ENCODE measurements around the gene ENTPD2.

Gene ENTPD2

GRCh38 chr9:137051145-137051724, 2.6 kb downstream of the ENTPD2 start:
- TF ChIP-seq ZFX (IDR thresholded peaks at IDR 0.05) (no peak), CTCF (conservative IDR thresholded peaks at IDR 0.05) (no peak)
- no peak overlapping the region for H3K27ac ChIP-seq

DNA sequence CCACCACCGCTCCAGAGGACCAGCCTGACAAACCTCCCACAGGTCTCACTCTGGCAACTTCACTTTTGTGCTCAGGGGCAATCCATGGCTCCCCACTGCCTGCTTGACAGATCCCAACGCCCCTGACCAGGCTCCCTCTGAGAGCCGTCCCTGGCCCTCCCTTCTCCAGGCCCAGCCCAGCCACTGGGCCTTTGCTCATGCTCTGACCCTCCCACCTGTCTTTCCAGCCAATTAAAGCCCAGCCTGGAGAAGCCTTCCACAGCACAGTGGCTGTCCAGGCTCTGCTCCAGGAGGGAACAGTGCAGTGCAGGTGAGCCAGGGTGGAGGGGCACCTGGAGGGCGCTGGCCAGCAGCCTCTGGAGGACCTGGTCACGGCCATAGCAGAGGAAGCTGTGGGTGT, 3.3 kb downstream of the ENTPD2 start:
- TF ChIP-seq ZFX (IDR thresholded peaks at IDR 0.05) (no peak), CTCF (conservative IDR thresholded peaks at IDR 0.05) (no peak)
- H3K27ac ChIP-seq = no peak overlapping the region; the same call in 1 of the 2 replicates

- TF ChIP-seq CTCF (conservative IDR thresholded peaks at IDR 0.05) = no peak; the same call in 1 of the 2 replicates
- no peak for TF ChIP-seq ZFX (IDR thresholded peaks at IDR 0.05)
- H3K27ac ChIP-seq = peak overlapping the region; percentile 94
These were observed 4.1 kb downstream of the ENTPD2 start for GRCh38 chr9:137049544-137050449.

- TF ChIP-seq ZFX (IDR thresholded peaks at IDR 0.05) (peak; percentile 44; the same call in 1 of the 2 replicates), CTCF (conservative IDR thresholded peaks at IDR 0.05) (no peak)
- peak overlapping the region; percentile 94 for H3K27ac ChIP-seq
These were observed 5.0 kb downstream of the ENTPD2 start for GRCh38 chr9:137048655-137049543.

GRCh38 chr9:137046088-137046787, 7.6 kb downstream of the ENTPD2 start, which contains the start of gene NPDC1:
Gene NPDC1 (minus strand): TSS chr9:137046177. CDS start chr9:137045989, 188 bp downstream.
- H3K27ac ChIP-seq = peak within 1 kb of the TSS; percentile 94
- no peak; the same call in 1 of the 2 replicates for TF ChIP-seq ZFX (IDR thresholded peaks at IDR 0.05)
- peak; percentile 98 for TF ChIP-seq CTCF (conservative IDR thresholded peaks at IDR 0.05)

DNA sequence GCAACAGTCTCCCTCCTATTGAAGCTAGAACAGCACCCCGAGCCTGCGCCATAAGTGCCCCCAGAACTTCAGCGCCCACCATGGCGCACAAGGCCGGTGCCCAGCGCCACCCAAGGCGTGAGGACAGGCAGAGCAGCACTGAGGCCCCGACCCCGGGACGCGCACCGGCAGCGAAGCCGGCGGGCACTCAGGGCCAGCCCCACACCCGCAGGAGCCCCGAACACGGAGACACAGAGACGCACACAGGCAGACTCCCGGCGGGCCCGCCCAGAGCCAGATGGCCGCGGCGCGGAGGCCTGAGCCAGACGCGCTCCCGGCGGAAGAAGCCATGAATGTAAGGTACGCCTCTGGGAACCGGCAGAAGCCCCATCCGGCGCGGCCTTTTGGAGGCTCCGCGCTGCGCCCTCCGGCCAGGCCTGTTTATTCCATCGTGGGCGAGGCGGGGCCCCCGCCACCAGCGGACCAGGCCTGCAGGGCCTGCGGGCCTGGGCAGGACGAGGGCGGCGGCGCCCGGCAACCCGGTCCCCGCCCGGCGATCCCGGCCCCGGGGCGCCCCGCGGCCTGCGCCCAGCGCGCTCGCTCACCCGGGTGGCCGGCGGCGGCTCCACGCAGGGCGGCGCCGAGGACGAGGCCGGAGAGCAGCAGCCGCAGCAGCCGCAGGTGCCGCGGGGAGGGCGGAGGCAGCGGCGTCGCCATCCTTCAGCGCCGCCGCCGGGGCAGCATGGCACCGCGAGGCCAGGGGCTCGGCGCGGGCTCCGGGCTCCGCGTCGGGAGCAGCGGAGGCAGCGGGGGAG, 8.4 kb downstream of the ENTPD2 start:
- H3K27ac ChIP-seq = peak overlapping the region; percentile 94
- TF ChIP-seq ZFX (IDR thresholded peaks at IDR 0.05) (peak; percentile 98), CTCF (conservative IDR thresholded peaks at IDR 0.05) (no peak)
